Measurements from ENCODE around the gene SSH3. TPM values are rescaled to one million over a fixed set of nuclear protein-coding genes. Genes with fewer than 3 reads are reported as not detected.
A peak's percentile ranks its signal among the peaks of the same experiment; 100 is the strongest.

SSH3 gene
- total RNA-seq, 1 donor from 2014 or later, result 20.1 TPM

DNA sequence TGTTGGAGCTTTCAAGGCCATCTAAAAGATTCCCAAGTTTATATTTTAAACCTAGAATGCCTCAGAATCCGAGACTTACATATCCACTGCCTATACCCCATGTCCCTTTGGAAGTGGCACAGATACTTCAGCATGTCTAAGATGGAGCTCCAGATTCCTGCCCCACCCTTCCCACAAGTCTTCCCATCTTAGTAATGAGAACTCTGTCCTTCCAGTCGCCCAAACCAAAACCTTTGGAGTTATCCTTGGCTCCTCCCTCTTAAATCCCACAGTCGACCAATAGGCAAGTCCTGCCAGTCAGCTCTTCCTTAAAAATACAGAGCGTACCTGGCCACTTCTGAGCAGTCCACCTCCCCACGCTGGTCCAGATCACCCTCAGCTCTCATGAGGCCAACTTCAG is 45.7 kb downstream of the SSH3 start:
- Histone ChIP-seq H4K20me1 (ENCODE audit: insufficient read depth, low read length) (peaks cover 22% of the 10 kb centered on the region), H3K27ac (ENCODE audit: low read depth, low read length) (no peak overlapping the region), H3K9ac (ENCODE audit: low read length) (no peak overlapping the region), H3K79me2 (ENCODE audit: insufficient read depth, low read length) (peaks cover 16% of the 10 kb centered on the region), H3K4me3 (ENCODE audit: insufficient read depth, low read depth, low read length) (no peak overlapping the region), H3K9me3 (ENCODE audit: insufficient read depth, low read depth, low read length) (no peaks in the 10 kb centered on the region), H3K4me1 (ENCODE audit: insufficient read depth, low read length) (peaks cover 36% of the 10 kb centered on the region), H3K36me3 (ENCODE audit: insufficient read depth, low read length) (no peaks in the 10 kb centered on the region), H3K27me3 (ENCODE audit: insufficient read depth, low read length) (no peaks in the 10 kb centered on the region), H3K4me2 (ENCODE audit: low read length) (no peak overlapping the region), H2AFZ (ENCODE audit: low read depth, low read length) (no peak overlapping the region)
- FAIRE-seq, result no peak
- Mint-ChIP-seq H3K4me1 (ENCODE audit: low read depth, unreplicated experiment) (peaks cover 29% of the 10 kb centered on the region), H3K27me3 (ENCODE audit: low read depth, unreplicated experiment) (no peaks in the 10 kb centered on the region), H3K27ac (ENCODE audit: unreplicated experiment) (peak overlapping the region; percentile 60), H3K36me3 (ENCODE audit: low read depth, unreplicated experiment) (no peaks in the 10 kb centered on the region), H3K4me3 (ENCODE audit: unreplicated experiment) (peak overlapping the region; percentile 46), H3K9me3 (ENCODE audit: unreplicated experiment) (no peaks in the 10 kb centered on the region)
- no peak for TF ChIP-seq EZH2 (IDR thresholded peaks at IDR 0.05; ENCODE audit: insufficient read depth, low read length)
- TF ChIP-seq, protein P1, sequence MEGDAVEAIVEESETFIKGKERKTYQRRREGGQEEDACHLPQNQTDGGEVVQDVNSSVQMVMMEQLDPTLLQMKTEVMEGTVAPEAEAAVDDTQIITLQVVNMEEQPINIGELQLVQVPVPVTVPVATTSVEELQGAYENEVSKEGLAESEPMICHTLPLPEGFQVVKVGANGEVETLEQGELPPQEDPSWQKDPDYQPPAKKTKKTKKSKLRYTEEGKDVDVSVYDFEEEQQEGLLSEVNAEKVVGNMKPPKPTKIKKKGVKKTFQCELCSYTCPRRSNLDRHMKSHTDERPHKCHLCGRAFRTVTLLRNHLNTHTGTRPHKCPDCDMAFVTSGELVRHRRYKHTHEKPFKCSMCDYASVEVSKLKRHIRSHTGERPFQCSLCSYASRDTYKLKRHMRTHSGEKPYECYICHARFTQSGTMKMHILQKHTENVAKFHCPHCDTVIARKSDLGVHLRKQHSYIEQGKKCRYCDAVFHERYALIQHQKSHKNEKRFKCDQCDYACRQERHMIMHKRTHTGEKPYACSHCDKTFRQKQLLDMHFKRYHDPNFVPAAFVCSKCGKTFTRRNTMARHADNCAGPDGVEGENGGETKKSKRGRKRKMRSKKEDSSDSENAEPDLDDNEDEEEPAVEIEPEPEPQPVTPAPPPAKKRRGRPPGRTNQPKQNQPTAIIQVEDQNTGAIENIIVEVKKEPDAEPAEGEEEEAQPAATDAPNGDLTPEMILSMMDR (IDR thresholded peaks at IDR 0.05; ENCODE audit: insufficient read depth, low read depth, low read length), result no peak
- DNase-seq (ENCODE audit: low read depth), result no peak

GRCh38 chr11:67349457-67349856 is 46.1 kb downstream of the SSH3 start:
- no peaks in the 10 kb centered on the region for H3K27me3 ChIP-seq (ENCODE audit: insufficient read depth, low read length)
- H3K36me3 Mint-ChIP-seq (ENCODE audit: low read depth, unreplicated experiment), result no peaks in the 10 kb centered on the region

GRCh38 chr11:67349928-67350465 is 46.7 kb downstream of the SSH3 start:
- FAIRE-seq (no peak), DNase-seq (ENCODE audit: low read depth) (no peak)
- Histone ChIP-seq H3K4me2 (ENCODE audit: low read length) (no peak overlapping the region), H3K9ac (ENCODE audit: low read length) (no peak overlapping the region), H3K27ac (ENCODE audit: low read depth, low read length) (no peak overlapping the region), H3K36me3 (ENCODE audit: insufficient read depth, low read length) (no peaks in the 10 kb centered on the region), H3K27me3 (ENCODE audit: insufficient read depth, low read length) (no peaks in the 10 kb centered on the region), H2AFZ (ENCODE audit: low read depth, low read length) (no peak overlapping the region), H3K79me2 (ENCODE audit: insufficient read depth, low read length) (peaks cover 16% of the 10 kb centered on the region), H3K9me3 (ENCODE audit: insufficient read depth, low read depth, low read length) (no peaks in the 10 kb centered on the region), H3K4me3 (ENCODE audit: insufficient read depth, low read depth, low read length) (no peak overlapping the region), H4K20me1 (ENCODE audit: insufficient read depth, low read length) (peaks cover 22% of the 10 kb centered on the region), H3K4me1 (ENCODE audit: insufficient read depth, low read length) (peaks cover 46% of the 10 kb centered on the region)
- Mint-ChIP-seq H3K4me1 (ENCODE audit: low read depth, unreplicated experiment) (peaks cover 39% of the 10 kb centered on the region), H3K36me3 (ENCODE audit: low read depth, unreplicated experiment) (no peaks in the 10 kb centered on the region), H3K4me3 (ENCODE audit: unreplicated experiment) (no peak overlapping the region), H3K9me3 (ENCODE audit: unreplicated experiment) (no peaks in the 10 kb centered on the region), H3K27me3 (ENCODE audit: low read depth, unreplicated experiment) (no peaks in the 10 kb centered on the region), H3K27ac (ENCODE audit: unreplicated experiment) (no peak overlapping the region)
- no peak for TF ChIP-seq EZH2 (IDR thresholded peaks at IDR 0.05; ENCODE audit: insufficient read depth, low read length)
- TF ChIP-seq, protein P1 (IDR thresholded peaks at IDR 0.05; ENCODE audit: insufficient read depth, low read depth, low read length), result no peak

More at GRCh38 chr11:67349457-67349856, 46.1 kb downstream of the SSH3 start:
- Mint-ChIP-seq H3K27ac (ENCODE audit: unreplicated experiment) (peak overlapping the region; percentile 60), H3K4me3 (ENCODE audit: unreplicated experiment) (peak overlapping the region; percentile 50), H3K4me1 (ENCODE audit: low read depth, unreplicated experiment) (peaks cover 34% of the 10 kb centered on the region), H3K27me3 (ENCODE audit: low read depth, unreplicated experiment) (no peaks in the 10 kb centered on the region), H3K9me3 (ENCODE audit: unreplicated experiment) (no peaks in the 10 kb centered on the region)
- H3K4me3 ChIP-seq (ENCODE audit: insufficient read depth, low read depth, low read length), result no peak overlapping the region
- no peak overlapping the region for H3K4me2 ChIP-seq (ENCODE audit: low read length)
- no peaks in the 10 kb centered on the region for H3K36me3 ChIP-seq (ENCODE audit: insufficient read depth, low read length)
- no peak for DNase-seq (ENCODE audit: low read depth)
- H3K4me1 ChIP-seq (ENCODE audit: insufficient read depth, low read length), result peaks cover 41% of the 10 kb centered on the region
- no peak for TF ChIP-seq EZH2 (IDR thresholded peaks at IDR 0.05; ENCODE audit: insufficient read depth, low read length)
- TF ChIP-seq, protein P1 (IDR thresholded peaks at IDR 0.05; ENCODE audit: insufficient read depth, low read depth, low read length), result no peak
- FAIRE-seq, result no peak
- H3K9me3 ChIP-seq (ENCODE audit: insufficient read depth, low read depth, low read length), result no peaks in the 10 kb centered on the region
- peaks cover 16% of the 10 kb centered on the region for H3K79me2 ChIP-seq (ENCODE audit: insufficient read depth, low read length)
- no peak overlapping the region for H3K27ac ChIP-seq (ENCODE audit: low read depth, low read length)
- H4K20me1 ChIP-seq (ENCODE audit: insufficient read depth, low read length), result peaks cover 22% of the 10 kb centered on the region
- H3K9ac ChIP-seq (ENCODE audit: low read length), result no peak overlapping the region
- no peak overlapping the region for H2AFZ ChIP-seq (ENCODE audit: low read depth, low read length)
